ENCODE measurements around the gene ATP6V0C.

ATP6V0C gene

DNA sequence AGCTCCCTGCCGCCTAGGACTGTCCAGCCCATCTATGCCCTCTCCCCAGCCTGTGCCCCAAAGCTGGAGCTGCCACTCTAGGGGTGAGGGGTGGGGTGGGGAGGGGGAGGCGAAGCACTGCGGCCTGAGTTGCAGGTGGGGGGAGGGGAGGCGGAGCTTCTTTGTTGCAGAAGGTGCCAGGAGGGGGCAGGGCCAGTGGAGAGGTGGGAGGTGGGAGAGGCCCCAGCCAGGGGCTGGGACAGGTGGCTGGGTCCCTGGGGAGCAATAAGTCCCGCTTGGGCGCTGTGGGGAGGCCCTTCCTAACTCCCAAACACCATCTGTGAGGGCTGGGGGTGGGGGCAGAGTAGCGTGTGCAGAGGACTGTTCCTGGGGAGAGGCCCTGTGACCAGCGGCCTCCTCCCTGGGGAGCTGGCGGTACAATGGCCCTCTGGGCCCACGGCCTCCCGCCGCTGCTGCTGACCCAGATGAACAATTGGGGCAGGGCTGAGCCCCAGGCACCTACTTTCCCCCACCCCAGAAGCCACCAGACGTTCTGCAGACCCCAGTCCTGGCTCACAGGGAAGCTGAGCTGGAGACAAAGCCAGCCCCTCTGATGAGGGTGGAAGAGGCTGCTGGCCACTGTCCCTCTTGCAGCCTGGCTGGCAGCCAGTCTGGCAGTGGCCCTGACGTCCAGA lies 44.9 kb upstream of the ATP6V0C start:
- TF ChIP-seq CTCF (IDR thresholded peaks at IDR 0.05; ENCODE audit: low read depth, low read length): no peak
- DNase-seq (ENCODE audit: extremely low read depth, low read depth): no peak

- TF ChIP-seq CTCF (IDR thresholded peaks at IDR 0.05; ENCODE audit: low read depth, low read length): no peak
- DNase-seq (ENCODE audit: extremely low read depth, low read depth): no peak
These were observed 44.1 kb upstream of the ATP6V0C start for GRCh38 chr16:2469399-2470233.

DNA sequence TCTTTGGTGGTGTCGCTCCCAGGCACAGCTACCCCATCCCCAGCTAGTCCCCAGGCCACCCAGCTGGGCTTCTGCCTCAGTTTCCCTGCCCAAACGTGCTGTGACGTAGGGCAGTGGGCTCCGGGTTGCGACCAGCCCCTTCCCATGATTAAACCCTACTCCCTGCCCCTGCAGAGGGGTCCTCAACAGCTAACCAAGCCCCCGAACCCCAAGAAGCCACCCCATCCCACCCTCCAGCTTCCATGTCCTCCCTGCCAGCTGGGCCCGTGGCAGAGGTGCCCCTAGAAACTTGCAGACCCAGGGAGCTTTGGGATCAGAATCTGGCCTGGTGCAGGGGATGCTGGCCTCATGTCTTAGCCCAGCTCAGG lies 43.5 kb upstream of the ATP6V0C start:
- TF ChIP-seq CTCF (IDR thresholded peaks at IDR 0.05; ENCODE audit: low read depth, low read length): no peak
- DNase-seq (ENCODE audit: extremely low read depth, low read depth): no peak

DNA sequence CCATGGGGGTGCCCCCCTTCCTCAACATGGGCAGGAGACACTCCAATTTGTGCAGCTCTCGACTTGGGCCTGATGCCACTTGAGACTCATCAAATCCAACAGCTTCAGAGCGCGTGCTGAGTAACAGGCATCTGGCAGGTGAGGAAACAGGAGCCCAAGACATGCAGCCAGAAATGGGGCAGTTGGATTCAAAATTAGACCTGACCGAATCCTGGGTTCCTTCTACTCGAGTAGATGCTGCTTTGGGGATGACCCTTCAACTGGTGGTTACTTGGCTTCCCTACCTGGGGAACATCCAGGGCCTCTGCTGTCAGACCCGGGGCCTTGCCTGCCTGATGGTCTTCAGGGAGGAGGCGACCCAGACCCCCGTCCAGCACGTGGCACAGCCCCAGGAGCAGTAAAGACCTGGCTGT lies 43.1 kb upstream of the ATP6V0C start:
- no peak for DNase-seq (ENCODE audit: extremely low read depth, low read depth)
- TF ChIP-seq CTCF (IDR thresholded peaks at IDR 0.05; ENCODE audit: low read depth, low read length): no peak

GRCh38 chr16:2471016-2471652 lies 42.6 kb upstream of the ATP6V0C start, which contains the start of gene NTN3:
Gene NTN3 (plus strand): TSS chr16:2471297. CDS start chr16:2471702, 405 bp downstream.
- no peak for TF ChIP-seq CTCF (IDR thresholded peaks at IDR 0.05; ENCODE audit: low read depth, low read length)
- no peak for DNase-seq (ENCODE audit: extremely low read depth, low read depth)

DNA sequence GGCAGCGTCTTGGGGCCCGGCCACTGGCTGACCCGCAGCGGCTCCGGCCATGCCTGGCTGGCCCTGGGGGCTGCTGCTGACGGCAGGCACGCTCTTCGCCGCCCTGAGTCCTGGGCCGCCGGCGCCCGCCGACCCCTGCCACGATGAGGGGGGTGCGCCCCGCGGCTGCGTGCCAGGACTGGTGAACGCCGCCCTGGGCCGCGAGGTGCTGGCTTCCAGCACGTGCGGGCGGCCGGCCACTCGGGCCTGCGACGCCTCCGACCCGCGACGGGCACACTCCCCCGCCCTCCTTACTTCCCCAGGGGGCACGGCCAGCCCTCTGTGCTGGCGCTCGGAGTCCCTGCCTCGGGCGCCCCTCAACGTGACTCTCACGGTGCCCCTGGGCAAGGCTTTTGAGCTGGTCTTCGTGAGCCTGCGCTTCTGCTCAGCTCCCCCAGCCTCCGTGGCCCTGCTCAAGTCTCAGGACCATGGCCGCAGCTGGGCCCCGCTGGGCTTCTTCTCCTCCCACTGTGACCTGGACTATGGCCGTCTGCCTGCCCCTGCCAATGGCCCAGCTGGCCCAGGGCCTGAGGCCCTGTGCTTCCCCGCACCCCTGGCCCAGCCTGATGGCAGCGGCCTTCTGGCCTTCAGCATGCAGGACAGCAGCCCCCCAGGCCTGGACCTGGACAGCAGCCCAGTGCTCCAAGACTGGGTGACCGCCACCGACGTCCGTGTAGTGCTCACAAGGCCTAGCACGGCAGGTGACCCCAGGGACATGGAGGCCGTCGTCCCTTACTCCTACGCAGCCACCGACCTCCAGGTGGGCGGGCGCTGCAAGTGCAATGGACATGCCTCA lies 41.9 kb upstream of the ATP6V0C start:
- no peak for TF ChIP-seq CTCF (IDR thresholded peaks at IDR 0.05; ENCODE audit: low read depth, low read length)
- DNase-seq (ENCODE audit: extremely low read depth, low read depth): no peak

All from AG09319 (cell line).